ENCODE measurements around the gene HYPK. TPM values are rescaled to one million over a fixed set of nuclear protein-coding genes. Genes with fewer than 3 reads are reported as not detected.

Gene HYPK
- 7.9 and 9.6 TPM in 2 replicates for total RNA-seq (2014; rRNA removed; shearing (Covaris generic); ENCODE audit: low replicate concordance)

GRCh38 chr15:43800286-43801141 is at the start of gene HYPK:
HYPK (plus strand) TSS chr15:43800599; CDS start chr15:43800623, 24 bp downstream.
- DNase-seq: peak; percentile 92
- Histone ChIP-seq H3K4me3 (peak within 1 kb of the TSS; percentile 92), H3K36me3 (peaks cover 81% of the 10 kb centered on the region), H3K9me3 (no peaks in the 10 kb centered on the region; the same call in 1 of the 2 replicates), H3K27me3 (no peaks in the 10 kb centered on the region)

- no peak for DNase-seq
- no peaks in the 10 kb centered on the region for H3K27me3 ChIP-seq
Observed at GRCh38 chr15:43751885-43752284, 48.5 kb upstream of the HYPK start.

GRCh38 chr15:43762824-43763223 is 37.6 kb upstream of the HYPK start:
- H3K36me3 ChIP-seq: peaks cover 88% of the 10 kb centered on the region
- DNase-seq: no peak
- H3K4me3 ChIP-seq: no peak overlapping the region
- H3K9me3 ChIP-seq: no peaks in the 10 kb centered on the region
- no peaks in the 10 kb centered on the region for H3K27me3 ChIP-seq

More at GRCh38 chr15:43751885-43752284, 48.5 kb upstream of the HYPK start:
- Histone ChIP-seq H3K9me3 (no peaks in the 10 kb centered on the region), H3K36me3 (peaks cover 78% of the 10 kb centered on the region), H3K4me3 (no peak overlapping the region)

GRCh38 chr15:43763819-43764446 is 36.5 kb upstream of the HYPK start:
- Histone ChIP-seq H3K27me3 (no peaks in the 10 kb centered on the region), H3K9me3 (no peaks in the 10 kb centered on the region), H3K4me3 (no peak overlapping the region), H3K36me3 (peaks cover 91% of the 10 kb centered on the region)
- DNase-seq: no peak

- H3K4me3 ChIP-seq: no peak overlapping the region
- no peaks in the 10 kb centered on the region for H3K9me3 ChIP-seq
- DNase-seq: peak; percentile 45
- H3K36me3 ChIP-seq: peaks cover 90% of the 10 kb centered on the region
- H3K27me3 ChIP-seq: no peaks in the 10 kb centered on the region
Observed at GRCh38 chr15:43769584-43770228, 30.7 kb upstream of the HYPK start.

- no peak for DNase-seq
- Histone ChIP-seq H3K27me3 (no peaks in the 10 kb centered on the region), H3K4me3 (no peak overlapping the region), H3K9me3 (no peaks in the 10 kb centered on the region), H3K36me3 (peaks cover 75% of the 10 kb centered on the region)
Observed at GRCh38 chr15:43771816-43772215, 28.6 kb upstream of the HYPK start.

GRCh38 chr15:43772624-43773023 is 27.8 kb upstream of the HYPK start:
- H3K36me3 ChIP-seq: peaks cover 67% of the 10 kb centered on the region

GRCh38 chr15:43774062-43774461 is 26.3 kb upstream of the HYPK start:
- H3K36me3 ChIP-seq: peaks cover 56% of the 10 kb centered on the region
- DNase-seq: no peak
- H3K9me3 ChIP-seq: no peaks in the 10 kb centered on the region
- no peaks in the 10 kb centered on the region for H3K27me3 ChIP-seq
- H3K4me3 ChIP-seq: no peak overlapping the region

More at GRCh38 chr15:43772624-43773023, 27.8 kb upstream of the HYPK start:
- H3K27me3 ChIP-seq: no peaks in the 10 kb centered on the region
- no peak for DNase-seq
- no peak overlapping the region for H3K4me3 ChIP-seq
- H3K9me3 ChIP-seq: no peaks in the 10 kb centered on the region

- peak; percentile 61 for DNase-seq
- H3K4me3 ChIP-seq: no peak overlapping the region
- peaks cover 43% of the 10 kb centered on the region for H3K36me3 ChIP-seq
- H3K9me3 ChIP-seq: no peaks in the 10 kb centered on the region
- H3K27me3 ChIP-seq: no peaks in the 10 kb centered on the region
Observed at GRCh38 chr15:43775411-43775965, 24.9 kb upstream of the HYPK start.

GRCh38 chr15:43776101-43776717 is 24.2 kb upstream of the HYPK start:
- H3K27me3 ChIP-seq: no peaks in the 10 kb centered on the region
- no peak overlapping the region; the same call in 1 of the 2 replicates for H3K4me3 ChIP-seq
- H3K9me3 ChIP-seq: no peaks in the 10 kb centered on the region
- peaks cover 36% of the 10 kb centered on the region for H3K36me3 ChIP-seq
- no peak for DNase-seq

GRCh38 chr15:43776718-43777266 is 23.6 kb upstream of the HYPK start, which contains the start of gene ELL3:
ELL3 (minus strand) TSS chr15:43776966; CDS start chr15:43776901, 65 bp downstream.
- Histone ChIP-seq H3K36me3 (peaks cover 30% of the 10 kb centered on the region), H3K9me3 (no peaks in the 10 kb centered on the region), H3K4me3 (peak within 1 kb of the TSS; percentile 64), H3K27me3 (no peaks in the 10 kb centered on the region)
- DNase-seq: peak; percentile 85

GRCh38 chr15:43777267-43777914 is 23.0 kb upstream of the HYPK start:
- peak; percentile 85 for DNase-seq
- no peaks in the 10 kb centered on the region for H3K9me3 ChIP-seq
- H3K27me3 ChIP-seq: no peaks in the 10 kb centered on the region
- H3K36me3 ChIP-seq: peaks cover 24% of the 10 kb centered on the region
- H3K4me3 ChIP-seq: peak overlapping the region; percentile 64

GRCh38 chr15:43779016-43779415 is 21.4 kb upstream of the HYPK start:
- Histone ChIP-seq H3K9me3 (peaks cover 1% of the 10 kb centered on the region; the same call in 1 of the 2 replicates), H3K36me3 (peaks cover 10% of the 10 kb centered on the region), H3K4me3 (no peak overlapping the region), H3K27me3 (no peaks in the 10 kb centered on the region)
- DNase-seq: no peak

- Histone ChIP-seq H3K36me3 (peaks cover 18% of the 10 kb centered on the region), H3K27me3 (no peaks in the 10 kb centered on the region), H3K9me3 (no peaks in the 10 kb centered on the region; the same call in 1 of the 2 replicates), H3K4me3 (no peak overlapping the region)
- DNase-seq: no peak
Observed at GRCh38 chr15:43789409-43789808, 11.0 kb upstream of the HYPK start.

- Histone ChIP-seq H3K9me3 (no peaks in the 10 kb centered on the region), H3K36me3 (peaks cover 45% of the 10 kb centered on the region), H3K27me3 (no peaks in the 10 kb centered on the region), H3K4me3 (peak within 1 kb of the TSS; percentile 70)
- peak; percentile 100 for DNase-seq
Observed at GRCh38 chr15:43791993-43792760, 8.2 kb upstream of the HYPK start, which contains the start of gene SERF2. SERF2 (plus strand) TSS chr15:43792320; CDS start chr15:43792377, 57 bp downstream.
